Heart left ventricle (tissue), 13 donors: ENCODE results near the gene PGS1.

ENCODE experiments used
- CTCF ChIP-seq, 12 donors: fragments of 200-600 bp; sonication (generic) in 4 of 12; IDR thresholded peaks; one replicate each; pipeline versions ENCODE4 v1.5.0 to v1.8.0; 2018 to 2022; ENCODE audit warnings: antibody characterized with exemption in 12 of 12, mild to moderate bottlenecking in 5 of 12
- POLR2A ChIP-seq, 2 donors: fragments of 450-650 bp; IDR thresholded peaks; one replicate each; pipeline ENCODE4 v1.6.1; 2017; ENCODE audit warnings: antibody characterized with exemption in 2 of 2, mild to moderate bottlenecking in 2 of 2, moderate library complexity in 2 of 2
- donor health status: ischemic (EF 13 %, LVEDD 7.1; RV severe dilation, severe dysfunction).
- donor health status: DM: no; HTN: yes; CAD: no.
- donor health status: DM: no; HTN: no; CAD: no.
- donor health status: ischemic (EF 25% LVEDD 6.9; RV normal size, moderate dysfunction).
- donor health status: ischemic (EF 25% LVEDD 5.7; RV mildly dilated, moderate dysfunction).
- donor health status: ischemic (EF 35%, LVEDD 5.7; RV mildly dilated, moderate dysfunction).
- donor health status: nonischemic (EF 11% LVEDD 7.7; RV severe dilation, severe dysfunction).
- donor health status: DM: yes; HTN: yes; CAD: no.
- donor health status: PGD.
- donor health status: ischemic (EF 29% LVEDD 5.4; RV normal size, mild dysfunction).
- donor health status: nonischemic (EF 23%, LVEDD 6.1; RV moderate dilation, normal function).

GRCh38 chr17:78387977-78388941, 9.8 kb downstream of the PGS1 start:
- TF ChIP-seq CTCF (IDR thresholded peaks at IDR 0.05): no peak
- TF ChIP-seq POLR2A (IDR thresholded peaks at IDR 0.05): no peak
